GM21717 (cell line): ENCODE data around the gene SLC5A9.

Experiments used
- ATAC-seq: cut with Tn5 transposase; IDR thresholded peaks from one replicate; pipeline ENCODE4 v1.9.1; 2021; ENCODE audit warnings: mild to moderate bottlenecking, moderate library complexity; ENCODE audit not compliant: unreplicated experiment

SLC5A9 gene

DNA sequence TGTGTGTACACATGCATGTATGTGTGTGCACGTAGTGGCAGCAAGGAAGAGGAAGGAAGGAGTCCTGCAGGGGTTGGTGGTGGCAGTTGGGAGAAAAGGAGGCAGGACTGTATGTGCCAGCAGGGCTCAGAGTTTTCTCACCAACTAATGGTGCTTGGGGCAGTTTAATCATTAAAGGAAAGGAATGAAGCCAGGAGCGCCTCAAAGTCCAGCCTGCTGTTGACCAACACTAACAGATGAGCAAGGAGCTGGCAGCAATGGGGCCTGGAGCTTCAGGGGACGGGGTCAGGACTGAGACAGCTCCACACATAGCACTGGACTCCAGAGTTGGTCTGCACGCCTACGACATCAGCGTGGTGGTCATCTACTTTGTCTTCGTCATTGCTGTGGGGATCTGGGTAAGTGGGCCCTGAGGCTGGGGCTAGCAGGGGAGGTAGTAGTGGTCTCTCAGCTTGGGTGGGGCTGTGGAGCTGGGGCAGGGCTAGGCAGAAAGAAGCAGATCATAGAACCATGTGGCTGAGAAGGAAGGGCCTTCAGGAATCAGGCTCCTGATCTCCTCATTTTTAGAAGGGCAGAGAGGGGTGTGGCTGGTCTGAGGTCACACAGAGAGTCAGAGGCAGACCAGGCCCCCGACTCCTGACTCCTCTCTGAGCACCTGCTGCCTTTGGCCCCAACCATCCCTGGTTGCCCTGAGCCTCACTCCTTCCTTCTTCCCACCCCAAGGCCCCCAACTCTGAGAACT, at the start of gene SLC5A9:
TSS of gene SLC5A9 (plus strand) at position 216 of the 742 bp plus-strand sequence. CDS start at position 237, 21 bp downstream.
- no peak for ATAC-seq

DNA sequence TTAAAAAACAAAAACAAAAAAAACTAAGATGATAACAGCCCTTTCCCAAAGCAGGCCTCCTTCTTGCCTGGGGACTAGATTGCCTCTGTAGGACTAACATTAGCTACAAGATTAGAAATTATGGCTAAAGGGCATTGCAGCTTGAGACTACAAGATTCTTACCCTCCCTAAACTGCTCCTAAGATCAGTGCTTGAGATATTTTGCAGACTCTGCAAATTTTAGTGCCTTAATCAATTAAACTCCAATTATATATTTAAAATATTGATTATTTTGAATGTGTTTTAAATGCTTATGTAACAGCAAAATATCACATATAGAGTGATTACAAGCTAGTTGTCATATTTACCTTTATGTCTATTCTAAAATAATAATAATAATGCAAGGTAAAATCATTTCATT, 47.4 kb upstream of the SLC5A9 start:
- ATAC-seq, result no peak

DNA sequence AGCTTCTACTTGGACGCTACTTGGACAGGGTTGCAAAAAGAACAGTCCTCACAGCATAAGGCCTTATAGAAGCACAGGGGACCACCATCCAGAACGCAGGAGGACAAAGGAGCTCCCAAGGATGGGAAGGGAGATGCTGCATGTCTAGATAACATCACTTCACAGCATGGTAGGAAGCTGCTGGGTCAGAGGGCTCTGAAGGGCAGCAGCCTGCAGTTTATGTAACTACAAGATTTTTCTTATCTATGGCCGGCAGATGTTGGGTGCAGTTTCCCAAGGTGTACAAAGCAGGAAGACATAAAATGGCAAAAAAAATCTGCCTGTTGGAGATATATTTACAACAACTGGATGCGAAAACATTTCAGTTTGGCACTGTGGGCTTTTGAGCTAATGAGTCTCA, 45.3 kb upstream of the SLC5A9 start:
- ATAC-seq, result no peak

DNA sequence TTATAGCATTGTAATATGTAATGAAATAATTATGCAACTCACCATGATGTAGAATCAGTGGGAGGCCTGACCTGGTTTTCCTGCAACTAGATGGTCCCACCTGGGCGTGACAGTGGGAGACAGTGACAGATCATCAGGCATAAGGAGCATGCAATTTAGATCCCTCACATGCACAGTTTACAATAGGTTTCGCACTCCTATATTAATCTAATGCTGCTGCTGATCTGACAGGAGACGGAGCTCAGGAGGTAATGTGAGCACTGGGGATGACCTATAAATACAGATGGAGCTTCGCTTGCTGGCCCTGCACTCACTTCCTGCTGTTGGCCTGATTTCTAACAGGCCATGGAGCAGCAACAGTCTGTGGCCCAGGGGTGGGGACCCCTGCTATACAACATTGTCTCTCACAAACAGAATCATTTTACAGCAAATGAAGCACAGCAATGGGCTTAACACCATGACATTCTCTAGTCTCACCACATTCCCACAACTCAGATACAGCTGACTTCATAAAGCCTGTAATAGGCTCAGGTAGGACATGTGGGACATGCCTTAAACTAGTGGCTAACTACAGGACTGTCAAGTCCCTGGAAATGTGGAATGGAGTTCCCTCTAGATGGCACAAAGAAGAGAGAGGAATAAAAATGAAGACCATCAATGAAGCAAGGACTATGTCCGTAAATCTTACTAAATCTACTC, 40.7 kb upstream of the SLC5A9 start:
- peak; percentile 18 for ATAC-seq

DNA sequence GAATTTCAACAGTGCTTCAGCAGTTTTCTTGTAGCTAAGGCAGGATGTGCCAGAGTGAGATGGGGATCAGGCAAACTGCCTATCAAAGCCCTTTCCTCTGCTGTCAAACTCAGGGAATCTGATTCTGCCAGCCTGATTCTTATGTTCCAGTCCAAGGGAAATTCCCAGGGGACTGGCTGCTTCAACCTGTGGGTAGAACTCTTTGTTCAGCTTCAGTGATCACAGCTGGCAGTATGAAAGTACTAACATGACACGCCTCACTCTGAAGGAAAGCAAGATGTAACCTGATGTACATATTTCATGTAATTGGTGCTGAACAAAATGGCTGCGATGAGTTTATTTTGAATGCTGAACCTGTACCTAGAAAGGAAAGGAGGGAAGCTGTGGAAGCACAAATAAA, 40.1 kb upstream of the SLC5A9 start:
- ATAC-seq, result peak; percentile 73

DNA sequence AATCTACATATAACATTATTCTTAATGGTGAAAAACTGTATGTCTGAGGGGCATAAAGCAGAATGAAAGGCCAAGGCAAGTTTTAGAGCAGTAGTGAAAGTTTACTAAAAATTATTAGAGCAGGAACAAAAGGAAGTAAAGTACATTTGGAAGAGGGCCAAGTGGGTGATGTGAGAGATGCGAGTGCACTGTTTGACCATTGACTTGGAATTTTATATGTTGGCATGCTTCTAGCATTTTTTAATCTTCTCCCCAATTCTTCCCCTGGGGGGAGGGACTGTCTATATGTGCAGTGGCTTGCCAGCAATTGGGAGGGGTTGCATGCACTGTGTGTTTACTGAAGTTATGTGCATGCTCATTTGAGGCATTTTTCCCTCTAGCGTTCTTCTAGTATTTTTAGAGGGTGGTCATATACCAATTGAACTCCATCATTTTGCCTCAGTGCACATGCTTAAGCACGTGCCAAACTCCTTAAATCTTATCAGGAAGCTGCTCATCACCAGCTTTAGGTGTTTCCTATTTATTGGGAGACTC, 36.1 kb upstream of the SLC5A9 start:
- no peak for ATAC-seq

DNA sequence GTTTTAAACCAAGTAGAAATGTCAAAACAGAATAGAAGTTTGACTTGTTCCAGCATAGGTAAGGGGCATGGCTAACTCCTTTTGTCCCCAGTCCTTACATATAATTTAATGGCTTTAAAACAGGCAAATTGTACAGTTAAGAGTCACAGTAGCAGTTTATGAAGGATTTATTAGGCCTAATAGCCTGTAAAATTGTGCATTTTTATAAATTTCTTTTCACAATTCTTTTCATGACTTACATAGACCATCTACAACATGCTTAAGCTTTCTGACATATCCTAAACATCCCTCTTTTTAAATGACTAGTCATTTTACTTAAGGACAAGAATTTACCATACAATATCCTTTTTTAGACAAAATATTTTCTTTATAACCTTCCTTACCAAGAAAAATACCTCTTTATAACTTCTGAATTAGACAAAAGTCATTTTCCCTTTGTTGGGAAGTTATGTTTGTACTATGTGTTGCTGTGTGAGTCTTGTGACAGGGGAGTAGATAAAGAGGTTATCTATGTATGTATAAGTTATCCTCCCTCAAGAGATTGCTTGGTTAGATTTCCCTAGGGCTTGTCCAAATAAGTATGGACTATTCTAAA, 34.5 kb upstream of the SLC5A9 start:
- ATAC-seq, result no peak

DNA sequence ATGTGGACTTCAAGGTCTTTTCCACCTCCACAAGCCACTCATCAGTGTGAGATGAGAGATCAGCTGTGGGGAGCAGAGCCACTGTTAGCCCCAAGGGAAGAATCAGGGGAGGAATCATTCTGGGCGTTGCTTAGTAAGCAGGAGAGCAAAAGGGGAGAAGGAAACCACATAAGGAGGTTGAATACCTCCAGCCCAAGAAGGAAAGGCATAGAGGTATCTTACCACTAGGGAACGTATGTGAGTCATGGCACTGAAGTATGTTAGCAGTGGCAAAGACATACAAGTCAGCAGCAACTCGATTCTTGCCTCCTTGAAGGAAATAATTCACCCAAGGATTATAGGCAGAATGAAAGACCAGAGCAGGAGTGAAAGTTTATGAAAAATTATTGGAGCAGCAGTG, 31.6 kb upstream of the SLC5A9 start:
- no peak for ATAC-seq

DNA sequence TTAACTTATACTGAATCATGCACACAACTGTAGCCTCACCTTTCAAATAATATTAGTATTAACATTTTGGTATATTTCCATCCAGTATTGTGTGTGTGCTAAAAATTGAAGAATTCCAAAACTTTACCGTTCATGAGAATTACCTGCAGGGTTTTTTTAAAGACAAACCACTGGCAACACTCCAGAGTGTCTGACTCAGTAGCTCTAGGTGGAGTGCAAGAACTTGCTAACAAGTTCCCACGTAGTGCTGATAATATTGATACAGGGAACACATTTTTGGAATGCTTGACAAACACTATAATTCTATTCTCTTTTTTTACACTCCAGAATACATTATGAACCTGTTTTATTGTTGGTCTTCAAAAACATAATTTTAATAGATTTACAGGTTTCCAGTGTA, 27.7 kb upstream of the SLC5A9 start:
- ATAC-seq, result no peak

DNA sequence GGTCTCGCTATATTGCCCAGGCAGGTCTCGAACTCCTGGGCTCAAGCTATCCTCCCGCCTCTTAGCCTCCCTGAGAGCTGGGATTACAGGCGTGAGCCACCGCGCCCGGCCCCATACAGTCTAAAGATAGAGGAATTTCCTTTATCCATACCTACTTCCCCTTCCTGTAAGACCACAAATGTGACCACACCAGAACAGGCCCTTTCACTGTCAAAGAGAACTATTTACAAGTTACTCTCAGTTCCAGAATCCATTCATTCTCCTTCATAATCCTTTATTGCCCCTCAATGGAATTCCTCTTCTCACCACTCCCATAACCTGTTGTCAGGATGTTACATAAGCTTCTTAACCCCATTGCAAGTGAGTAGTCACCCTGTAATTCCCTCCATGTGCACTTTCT, 26.3 kb upstream of the SLC5A9 start:
- no peak for ATAC-seq

DNA sequence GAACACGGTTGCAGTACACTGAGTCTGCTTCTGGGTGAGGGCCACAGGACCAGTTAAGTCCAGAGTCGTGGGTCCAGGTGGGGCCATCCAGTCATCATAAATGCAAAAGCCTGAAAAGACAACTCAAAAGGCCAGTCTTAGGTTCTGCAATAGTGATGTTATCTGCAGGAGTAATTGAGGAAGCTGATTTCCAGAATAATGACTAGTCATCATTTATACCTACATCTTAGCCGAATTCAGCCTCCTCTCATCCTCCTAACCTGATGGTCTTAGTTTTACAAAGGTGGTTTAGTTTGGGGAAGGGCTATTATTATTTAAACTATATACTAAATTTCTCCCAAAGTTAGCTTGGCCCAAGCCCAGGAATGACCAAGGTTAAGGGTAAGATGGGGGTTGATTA, 23.5 kb upstream of the SLC5A9 start:
- ATAC-seq, result no peak

DNA sequence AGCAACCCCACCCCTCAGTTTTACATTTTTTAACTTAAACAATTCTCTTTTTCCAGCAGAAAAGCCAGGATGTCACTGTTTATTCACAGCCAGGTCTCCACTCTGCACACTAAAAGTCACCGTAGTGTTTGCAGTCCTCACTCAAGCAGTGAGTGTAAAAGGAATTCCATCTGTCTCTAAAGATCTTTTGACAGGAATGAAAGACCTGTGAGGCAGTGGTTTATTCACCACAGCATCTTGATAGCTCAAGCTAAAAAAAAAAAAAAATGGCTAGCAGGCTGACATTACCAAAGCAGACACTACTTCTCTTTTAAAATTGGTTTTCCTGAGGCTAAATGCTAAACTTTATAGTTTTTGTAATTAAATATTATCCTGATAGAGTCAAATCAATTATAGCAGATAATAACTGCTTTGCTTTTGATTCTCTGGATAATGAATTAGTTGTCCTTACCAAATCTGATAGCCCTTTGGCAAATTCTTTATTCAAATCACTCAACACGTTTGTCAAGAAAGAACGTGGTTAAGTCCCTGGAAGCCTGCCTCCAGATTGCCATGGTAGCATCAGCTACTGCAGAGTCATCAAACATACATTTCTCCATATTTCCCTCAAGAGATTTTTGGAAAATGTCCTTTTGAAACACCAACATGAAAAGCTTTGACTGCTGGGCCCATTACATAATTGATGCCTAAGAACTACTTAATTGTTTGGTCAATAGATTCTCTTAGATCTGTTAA, 22.2 kb upstream of the SLC5A9 start:
- ATAC-seq, result no peak

DNA sequence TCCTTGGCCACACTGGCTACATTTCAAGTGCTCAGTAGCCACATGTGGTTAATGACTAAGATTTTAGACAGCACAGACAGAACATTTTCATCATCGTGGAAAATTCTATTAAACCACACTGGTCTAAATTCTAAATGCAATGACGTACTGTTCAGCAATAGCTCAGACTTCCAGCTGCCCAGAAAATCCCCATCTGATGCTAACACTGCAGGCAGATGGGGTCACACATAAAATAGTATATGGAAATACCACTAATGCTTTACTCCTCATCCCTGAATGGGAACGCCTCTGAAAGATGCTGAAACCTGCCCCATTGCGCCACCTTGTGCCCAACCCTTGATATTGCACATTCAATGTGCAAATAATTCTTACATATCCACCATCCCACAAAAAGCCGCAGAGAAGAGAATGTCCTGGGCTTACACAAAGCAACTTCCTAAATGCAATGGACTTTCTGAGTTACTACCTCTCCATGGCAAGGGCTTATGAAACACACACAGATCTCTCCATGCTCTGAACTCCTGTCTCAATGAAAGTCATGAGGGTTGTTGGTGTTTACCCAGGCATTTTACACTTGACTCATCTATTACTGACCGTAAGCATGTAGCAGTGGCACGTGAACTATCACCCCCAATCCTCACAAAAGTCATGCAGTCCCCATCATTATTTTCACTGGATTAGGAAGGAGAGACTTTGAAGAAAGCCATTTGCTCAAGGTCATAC, 20.3 kb upstream of the SLC5A9 start:
- no peak for ATAC-seq

DNA sequence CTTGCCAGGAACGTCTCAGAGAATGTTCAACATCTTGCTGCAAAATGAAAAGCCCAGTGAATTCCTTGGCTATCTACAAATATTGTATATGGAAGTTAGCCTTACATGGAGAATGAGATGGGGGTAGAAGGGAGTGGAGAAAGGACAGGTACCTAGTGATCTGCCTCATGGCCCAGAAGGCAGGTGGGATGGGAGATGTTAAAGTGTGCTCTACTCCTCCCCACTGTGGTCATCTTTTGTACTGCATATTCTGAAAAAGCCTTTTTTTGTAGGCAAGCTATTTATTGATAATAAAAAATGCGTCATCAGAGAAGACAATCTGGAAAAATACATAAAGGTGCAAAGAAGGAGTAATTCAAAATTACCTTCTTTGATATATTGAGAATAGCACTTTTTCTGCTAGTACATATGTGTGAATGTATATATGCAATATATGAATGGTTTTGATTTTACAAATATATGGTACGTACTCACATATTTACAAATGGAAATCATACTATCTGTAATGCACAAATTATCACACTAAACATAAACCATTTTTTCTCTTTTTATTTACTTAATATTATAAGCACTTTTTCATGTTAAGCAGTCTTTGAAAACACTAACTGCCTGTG, 19.1 kb upstream of the SLC5A9 start:
- no peak for ATAC-seq

DNA sequence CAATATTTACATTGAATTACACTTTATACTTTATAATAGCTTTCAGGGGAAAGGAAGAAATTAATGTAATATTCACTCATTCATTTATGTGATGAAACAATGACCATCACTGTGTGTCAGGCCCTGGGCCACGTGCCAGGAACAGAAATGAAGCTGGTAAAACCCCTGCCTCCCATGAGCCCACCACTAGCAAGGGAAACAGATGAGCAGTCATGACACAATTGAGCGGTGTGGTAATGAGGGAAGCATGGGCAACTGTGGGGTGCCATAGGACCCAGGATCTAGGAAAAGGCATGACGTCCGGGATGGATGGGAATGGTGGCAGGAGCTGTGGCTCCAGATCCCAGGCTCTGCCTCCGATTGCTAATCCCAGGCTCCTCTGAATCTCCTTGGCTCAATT, 17.0 kb upstream of the SLC5A9 start:
- no peak for ATAC-seq

DNA sequence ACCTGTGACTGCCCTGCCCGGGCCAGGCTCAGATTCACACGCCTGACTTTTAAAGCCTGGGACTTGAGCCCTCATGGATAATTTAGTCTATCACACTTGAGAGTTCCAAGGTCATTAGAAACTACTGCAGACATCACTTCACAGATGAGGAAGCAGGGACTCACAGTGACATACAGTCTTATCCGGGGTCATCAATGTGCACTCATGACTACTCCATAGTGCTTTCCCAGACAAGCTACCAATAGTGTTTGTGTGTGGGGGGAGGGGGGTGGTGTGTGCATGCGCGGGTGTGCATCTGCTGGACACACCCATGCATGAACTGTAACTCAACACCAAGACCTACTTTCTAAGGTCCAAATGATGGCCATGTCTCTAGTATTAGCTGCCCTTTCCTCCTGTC, 16.1 kb upstream of the SLC5A9 start:
- no peak for ATAC-seq

DNA sequence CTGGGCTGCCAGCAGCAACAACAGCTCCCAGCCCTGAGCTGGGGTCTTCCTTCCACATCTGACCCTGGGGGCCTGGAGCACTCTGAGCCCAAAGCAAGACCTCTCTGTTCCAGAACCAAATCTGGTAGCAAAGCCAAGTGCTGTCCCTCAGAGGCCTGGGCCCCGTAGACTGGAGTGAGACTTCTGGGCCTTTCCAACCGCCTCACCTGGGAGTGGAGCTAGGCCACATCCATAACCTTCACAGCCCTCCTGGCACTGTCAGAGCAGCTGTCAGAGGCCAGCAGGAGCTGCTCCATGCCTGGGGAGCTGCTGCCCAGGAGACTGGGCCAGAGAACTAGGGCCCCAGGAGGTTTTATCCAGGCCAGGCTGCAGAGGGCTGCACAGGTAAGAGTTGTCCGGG, 15.4 kb upstream of the SLC5A9 start:
- no peak for ATAC-seq

DNA sequence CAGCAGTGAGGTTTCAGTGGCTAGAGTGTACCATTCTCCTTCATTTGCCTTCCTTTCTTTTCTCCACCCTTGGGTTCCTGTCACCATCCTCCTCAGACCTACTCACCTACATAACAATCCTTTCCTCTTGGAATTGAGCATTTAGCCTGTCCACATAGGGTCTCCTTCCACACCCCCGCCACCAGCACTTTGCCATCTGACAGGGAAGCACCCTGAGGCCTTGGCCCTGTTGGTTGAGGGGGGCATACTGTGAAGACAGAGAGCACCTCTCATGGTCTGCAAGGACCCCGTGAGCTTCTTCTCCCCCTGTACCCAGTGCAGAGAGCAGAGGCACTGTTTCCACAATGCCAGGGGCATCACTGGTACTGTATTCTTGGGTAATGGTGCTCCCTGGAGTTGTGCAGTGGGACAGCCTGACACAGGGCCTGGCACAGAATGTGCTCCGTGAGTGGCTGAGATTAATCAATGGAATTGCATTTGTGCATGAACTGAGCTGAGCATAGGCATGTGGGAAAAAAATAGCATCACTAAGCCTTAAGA, 14.9 kb upstream of the SLC5A9 start:
- no peak for ATAC-seq

DNA sequence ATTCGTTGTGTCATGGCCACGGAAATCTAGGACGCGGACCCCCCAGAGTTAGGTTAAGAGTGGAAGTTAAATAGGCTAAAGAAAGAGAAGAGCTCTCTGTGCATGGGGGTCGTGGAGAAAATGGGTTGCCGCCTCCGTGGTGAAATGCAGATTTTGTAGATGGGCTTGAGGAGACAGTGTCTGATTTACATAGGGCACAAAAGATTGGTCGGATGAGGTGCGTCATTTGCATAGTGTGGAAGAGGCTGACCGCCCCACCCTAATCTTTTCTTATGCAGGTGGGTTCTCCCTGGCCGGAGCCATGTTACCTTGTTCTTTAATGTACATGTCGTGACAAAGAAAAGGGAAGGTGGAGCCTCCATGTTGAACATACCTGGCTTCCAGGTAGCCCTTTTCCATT, 14.3 kb upstream of the SLC5A9 start:
- no peak for ATAC-seq

DNA sequence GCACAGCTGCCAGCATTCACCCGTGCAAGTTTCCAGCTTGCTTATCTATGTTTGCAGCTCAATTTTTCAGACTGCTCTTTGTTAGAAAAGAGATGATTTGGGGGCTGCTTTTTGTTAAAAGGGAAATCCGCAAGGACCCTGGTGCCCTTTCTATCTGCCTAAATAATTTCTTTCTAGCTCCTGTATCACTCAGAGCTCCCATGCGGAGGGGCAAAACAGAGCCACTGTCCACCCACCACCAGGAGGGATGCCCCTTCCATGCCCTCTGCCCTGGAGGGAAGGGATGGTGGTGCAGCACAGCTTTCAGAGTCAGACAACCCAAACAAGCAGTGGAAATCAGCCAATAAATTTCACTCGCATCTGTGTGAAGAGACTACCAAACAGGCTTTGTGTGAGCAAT, 13.9 kb upstream of the SLC5A9 start:
- no peak for ATAC-seq
